H1 (cell line): ENCODE results near the gene TRIM71. TPM values are rescaled to one million over a fixed set of nuclear protein-coding genes. Genes with fewer than 3 reads are reported as not detected.

Source experiments
- CBX8 ChIP-seq: fragments of 300-800, 300-1000 bp; sonication (generic); IDR thresholded peaks from 2 replicates; pipeline ENCODE4 v1.7.1; 2016; ENCODE audit warnings: low read depth, low read length, borderline replicate concordance
- CTCF ChIP-seq, 3 experiments: IDR thresholded peaks; 1 replicate in 2 of 3; 2 replicates in 1 of 3; pipeline versions ENCODE4 v1.5.1 to v1.6.1; 2011; ENCODE audit warnings: low read length in 3 of 3, mild to moderate bottlenecking in 3 of 3, inconsistent platforms in 2 of 3, low read depth in 1 of 3, moderate library complexity in 1 of 3; ENCODE audit not compliant: insufficient read depth in 1 of 3; ENCODE audit errors: control extremely low read depth in 1 of 3
- FOSL1 ChIP-seq: IDR thresholded peaks from 2 replicates; pipeline ENCODE4 v1.6.1; 2011; ENCODE audit warnings: mild to moderate bottlenecking, low read depth, low read length, moderate library complexity; ENCODE audit not compliant: insufficient read depth
- MAFK ChIP-seq: IDR thresholded peaks from 2 replicates; pipeline ENCODE4 v1.6.1; 2012; ENCODE audit warnings: low read depth, mild to moderate bottlenecking, improper control_type of control experiment, low read length
- RAD21 ChIP-seq, 2 experiments: IDR thresholded peaks in 1 of 2; conservative IDR thresholded peaks in 1 of 2; 2 replicates each; pipeline ENCODE4 v1.6.1; 2011; ENCODE audit warnings: low read depth in 2 of 2, low read length in 2 of 2, improper control_type of control experiment in 1 of 2, inconsistent platforms in 1 of 2, mild to moderate bottlenecking in 1 of 2, moderate library complexity in 1 of 2
- SIN3A ChIP-seq, 2 experiments: IDR thresholded peaks in 1 of 2; conservative IDR thresholded peaks in 1 of 2; 2 replicates each; pipeline ENCODE4 v1.6.1; 2011 to 2012; ENCODE audit warnings: low read length in 2 of 2, improper control_type of control experiment in 1 of 2, low read depth in 1 of 2, mild to moderate bottlenecking in 1 of 2
- SIX5 ChIP-seq: IDR thresholded peaks from 2 replicates; pipeline ENCODE4 v1.6.1; 2011; ENCODE audit warnings: mild to moderate bottlenecking, low read depth, low read length
- TCF12 ChIP-seq: IDR thresholded peaks from 2 replicates; pipeline ENCODE4 v1.6.1; 2011; ENCODE audit warnings: low read depth, mild to moderate bottlenecking, low read length
- polyA plus RNA-seq, 7 experiments: library from polyadenylated mRNA; depleted of rRNA in 3 of 7; stranded (reverse) in 5 of 7; unstranded in 2 of 7; fragments of >200 nt in 5 of 7; fragments of 200-250 nt in 2 of 7; gene quantifications; 1 replicate in 5 of 7; 2 replicates in 1 of 7; 4 replicates in 1 of 7; pipeline versions ENCODE4 v1.2.1 to v1.2.3, GENCODE V29; 2011 to 2013; ENCODE audit warnings: missing spikeins in 2 of 7, mixed read lengths in 2 of 7
- total RNA-seq: library from RNA; stranded (reverse); fragmentation: NEBNext Ultra II Directional; extraction: Animal tissue kit (Norgen Biotek cat#: 25700); gene quantifications from 2 replicates; pipeline ENCODE4 v1.2.1, GENCODE V29; 2021
- TF ChIP-seq, protein P1 (sequence below): IDR thresholded peaks from 2 replicates; pipeline ENCODE4 v1.6.1; 2011; ENCODE audit warnings: low read length, improper control_type of control experiment
- TF ChIP-seq, protein P2 (sequence below): IDR thresholded peaks from 2 replicates; pipeline ENCODE4 v1.6.1; 2012; ENCODE audit warnings: inconsistent platforms

The TRIM71 gene
- total and polyA plus RNA-seq, 2 of the 8 experiments (the other 6 are each of a cell fraction or from before 2014, with no cell fraction given), result 53.7 to 293 TPM

- no peak for TF ChIP-seq SIX5
- TF ChIP-seq TCF12, result no peak
- TF ChIP-seq FOSL1, result no peak
- no peak for TF ChIP-seq CBX8
- no peak for TF ChIP-seq MAFK
- TF ChIP-seq, protein P1, sequence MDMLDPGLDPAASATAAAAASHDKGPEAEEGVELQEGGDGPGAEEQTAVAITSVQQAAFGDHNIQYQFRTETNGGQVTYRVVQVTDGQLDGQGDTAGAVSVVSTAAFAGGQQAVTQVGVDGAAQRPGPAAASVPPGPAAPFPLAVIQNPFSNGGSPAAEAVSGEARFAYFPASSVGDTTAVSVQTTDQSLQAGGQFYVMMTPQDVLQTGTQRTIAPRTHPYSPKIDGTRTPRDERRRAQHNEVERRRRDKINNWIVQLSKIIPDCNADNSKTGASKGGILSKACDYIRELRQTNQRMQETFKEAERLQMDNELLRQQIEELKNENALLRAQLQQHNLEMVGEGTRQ, result no peak
- no peak for TF ChIP-seq RAD21 (IDR thresholded peaks at IDR 0.05 in 1 of 2, conservative IDR thresholded peaks at IDR 0.05 in 1 of 2; ENCODE audit: low read depth in 2 of 2, low read length in 2 of 2)
- TF ChIP-seq, protein P2, sequence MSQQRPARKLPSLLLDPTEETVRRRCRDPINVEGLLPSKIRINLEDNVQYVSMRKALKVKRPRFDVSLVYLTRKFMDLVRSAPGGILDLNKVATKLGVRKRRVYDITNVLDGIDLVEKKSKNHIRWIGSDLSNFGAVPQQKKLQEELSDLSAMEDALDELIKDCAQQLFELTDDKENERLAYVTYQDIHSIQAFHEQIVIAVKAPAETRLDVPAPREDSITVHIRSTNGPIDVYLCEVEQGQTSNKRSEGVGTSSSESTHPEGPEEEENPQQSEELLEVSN, result no peak
- TF ChIP-seq CTCF (IDR thresholded peaks at IDR 0.05; ENCODE audit: control extremely low read depth in 1 of 3, insufficient read depth in 1 of 3, low read depth in 1 of 3, low read length in 3 of 3), result no peak
- TF ChIP-seq SIN3A (conservative IDR thresholded peaks at IDR 0.05 in 1 of 2, IDR thresholded peaks at IDR 0.05 in 1 of 2; ENCODE audit: low read depth in 1 of 2, low read length in 2 of 2), result peak in 1 of 2 experiments; percentile 40; a peak in 1 of 4 replicates
Observed at GRCh38 chr3:32818229-32818969, 602 bp downstream of the TRIM71 start (continued).
